H1 (cell line): Measurements from ENCODE around the gene ILF3. TPM values are rescaled to one million over a fixed set of nuclear protein-coding genes. Genes with fewer than 3 reads are reported as not detected.

Experiments
- CTCF ChIA-PET: fragments of 300-600 bp; sonication (Branson Sonifier 250); formaldehyde crosslinking; loops from one replicate; lab custom pipeline; 2021; ENCODE audit not compliant: partially characterized antibody; lab: Charles Lee
- POLR2A ChIA-PET: fragments of 300-600 bp; sonication (Branson Sonifier 250); formaldehyde crosslinking; loops from one replicate; lab custom pipeline; 2021; ENCODE audit warnings: inconsistent platforms; ENCODE audit not compliant: partially characterized antibody; lab: Charles Lee
- DNase-seq, 2 experiments: peaks; one replicate each; pipeline versions ENCODE4 v3.0.0 to v3.0.0-alpha.2; 2010 to 2022; ENCODE audit warnings: low spot score in 2 of 2, low read depth in 1 of 2, mixed read lengths in 1 of 2
- FAIRE-seq: peaks from 2 replicates; lab custom pipeline; 2011; peaks lifted over from hg19 to GRCh38; lab: Jason Lieb, UNC
- H2AFZ ChIP-seq: 2 replicates; pipeline ENCODE4 v1.8.1; 2012; ENCODE audit warnings: low read length, inconsistent platforms
- H2AK5ac ChIP-seq: 2 replicates; pipeline ENCODE4 v1.6.1; 2013; ENCODE audit warnings: low read depth, low read length
- H2BK120ac ChIP-seq: replicated peaks from 2 replicates; pipeline ENCODE3; 2013; ENCODE audit warnings: low read depth, low read length, inconsistent platforms
- H2BK12ac ChIP-seq: 2 replicates; pipeline ENCODE4 v1.6.1; 2013; ENCODE audit warnings: low read depth, low read length
- H2BK15ac ChIP-seq: 2 replicates; pipeline ENCODE4 v1.6.1; 2013; ENCODE audit warnings: low read length
- H2BK20ac ChIP-seq: 2 replicates; pipeline ENCODE4 v1.6.1; 2013; ENCODE audit warnings: low read length
- H2BK5ac ChIP-seq: 2 replicates; pipeline ENCODE4 v1.6.1; 2013; ENCODE audit warnings: low read depth, low read length
- H3K14ac ChIP-seq: 2 replicates; pipeline ENCODE4 v1.6.1; 2013; ENCODE audit warnings: inconsistent platforms; ENCODE audit not compliant: insufficient read length
- H3K18ac ChIP-seq: 2 replicates; pipeline ENCODE4 v1.6.1; 2013; ENCODE audit warnings: low read length; ENCODE audit errors: extremely low read depth
- H3K23ac ChIP-seq: 2 replicates; pipeline ENCODE4 v1.6.1; 2013; ENCODE audit warnings: inconsistent platforms; ENCODE audit not compliant: insufficient read length
- H3K23me2 ChIP-seq: 2 replicates; pipeline ENCODE4 v1.6.1; 2013; ENCODE audit warnings: low read depth, low read length
- H3K27ac ChIP-seq: 2 replicates; pipeline ENCODE4 v1.6.1; 2011; ENCODE audit warnings: low read depth, low read length, inconsistent platforms
- H3K27me3 ChIP-seq, 4 experiments: replicated peaks in 1 of 4; 1 replicate in 1 of 4; 2 replicates in 3 of 4; pipeline versions ENCODE4 v1.6.1 to v1.8.1; 2011 to 2013; ENCODE audit warnings: low read length in 3 of 4, mild to moderate bottlenecking in 3 of 4, inconsistent platforms in 2 of 4, mixed read lengths in 2 of 4, moderate library complexity in 1 of 4; ENCODE audit not compliant: control insufficient read depth in 3 of 4, insufficient read depth in 3 of 4; ENCODE audit errors: extremely low read depth in 1 of 4
- H3K36me3 ChIP-seq, 4 experiments: 2 replicates each; pipeline versions ENCODE4 v1.6.1 to v1.8.1; 2011 to 2013; ENCODE audit warnings: mild to moderate bottlenecking in 4 of 4, low read length in 3 of 4, moderate library complexity in 2 of 4, control low read depth in 1 of 4, inconsistent platforms in 1 of 4; ENCODE audit not compliant: insufficient read depth in 4 of 4, control insufficient read depth in 2 of 4
- H3K4ac ChIP-seq: replicated peaks from 2 replicates; pipeline ENCODE3; 2013; ENCODE audit warnings: low read length, low read depth, mixed read lengths, inconsistent platforms; ENCODE audit not compliant: insufficient read length
- H3K4me1 ChIP-seq, 4 experiments: replicated peaks in 1 of 4; 1 replicate in 1 of 4; 2 replicates in 3 of 4; pipeline versions ENCODE4 v1.6.1 to v1.8.1; 2011 to 2013; ENCODE audit warnings: low read length in 3 of 4, inconsistent platforms in 2 of 4, mixed read lengths in 1 of 4; ENCODE audit not compliant: insufficient read depth in 4 of 4, control insufficient read depth in 3 of 4
- H3K4me2 ChIP-seq, 2 experiments: 2 replicates each; pipeline versions ENCODE4 v1.6.1 to v1.8.1; 2011 to 2013; ENCODE audit warnings: low read depth in 2 of 2, low read length in 2 of 2, control low read depth in 1 of 2, inconsistent platforms in 1 of 2, mild to moderate bottlenecking in 1 of 2; ENCODE audit not compliant: insufficient read depth in 1 of 2
- H3K4me3 ChIP-seq, 4 experiments: fragments of 200-600, 300-600 bp in 1 of 4; sonication (generic), shearing (Covaris generic), sonication (Bioruptor Twin) in 1 of 4; 2 replicates each; pipeline versions ENCODE4 v1.5.1 to v1.8.1; 2011 to 2016; ENCODE audit warnings: low read length in 4 of 4, low read depth in 3 of 4, control low read depth in 2 of 4, inconsistent platforms in 2 of 4, mild to moderate bottlenecking in 2 of 4, mixed read lengths in 1 of 4, moderate library complexity in 1 of 4; ENCODE audit not compliant: insufficient read depth in 2 of 4; ENCODE audit errors: extremely low read depth in 1 of 4
- H3K56ac ChIP-seq: replicated peaks from 2 replicates; pipeline ENCODE3; 2013; ENCODE audit warnings: low read depth, mild to moderate bottlenecking, mixed read lengths, low read length, inconsistent platforms; ENCODE audit not compliant: insufficient read length
- H3K79me1 ChIP-seq: 2 replicates; pipeline ENCODE4 v1.6.1; 2013; ENCODE audit warnings: low read depth, low read length, control low read depth
- H3K79me2 ChIP-seq, 2 experiments: 2 replicates each; pipeline versions ENCODE4 v1.6.1 to v1.8.1; 2012 to 2013; ENCODE audit warnings: low read length in 2 of 2, mild to moderate bottlenecking in 2 of 2, inconsistent platforms in 1 of 2; ENCODE audit not compliant: insufficient read depth in 2 of 2, control insufficient read depth in 1 of 2
- H3K9ac ChIP-seq, 4 experiments: replicated peaks in 1 of 4; 1 replicate in 1 of 4; 2 replicates in 3 of 4; pipeline versions ENCODE4 v1.6.1 to v1.8.1; 2011 to 2013; ENCODE audit warnings: low read depth in 3 of 4, low read length in 3 of 4, control low read depth in 2 of 4, mild to moderate bottlenecking in 2 of 4, moderate library complexity in 2 of 4, inconsistent platforms in 1 of 4; ENCODE audit errors: extremely low read depth in 1 of 4
- H3K9me3 ChIP-seq, 2 experiments: 2 replicates each; pipeline versions ENCODE4 v1.6.1 to v1.8.1; 2012 to 2013; ENCODE audit warnings: mild to moderate bottlenecking in 2 of 2, moderate library complexity in 2 of 2, control low read depth in 1 of 2, inconsistent platforms in 1 of 2, low read depth in 1 of 2, low read length in 1 of 2, mixed read lengths in 1 of 2; ENCODE audit not compliant: insufficient read depth in 2 of 2
- H4K20me1 ChIP-seq, 2 experiments: replicated peaks in 1 of 2; 2 replicates each; pipeline versions ENCODE3 to v1.8.1; 2011 to 2013; ENCODE audit warnings: inconsistent platforms in 2 of 2, low read length in 2 of 2, mild to moderate bottlenecking in 1 of 2; ENCODE audit not compliant: insufficient read depth in 2 of 2, control insufficient read depth in 1 of 2
- H4K5ac ChIP-seq: 2 replicates; pipeline ENCODE4 v1.6.1; 2013; ENCODE audit warnings: low read length, low read depth, mixed read lengths, inconsistent platforms; ENCODE audit not compliant: insufficient read length
- H4K8ac ChIP-seq: 2 replicates; pipeline ENCODE4 v1.8.0; 2013; ENCODE audit warnings: mild to moderate bottlenecking, moderate library complexity, low read length, inconsistent platforms; ENCODE audit not compliant: insufficient read depth; ENCODE audit errors: extremely low read depth
- H4K91ac ChIP-seq: replicated peaks from 2 replicates; pipeline ENCODE3; 2013; ENCODE audit warnings: low read length, mixed read lengths, inconsistent platforms; ENCODE audit not compliant: insufficient read length
- CREB1 ChIP-seq: IDR thresholded peaks from 2 replicates; pipeline ENCODE4 v1.6.1; 2012; ENCODE audit warnings: inconsistent platforms
- CTBP2 ChIP-seq: IDR thresholded peaks from 2 replicates; pipeline ENCODE4 v1.7.0; 2011; ENCODE audit warnings: borderline replicate concordance, mild to moderate bottlenecking, moderate library complexity, mixed read lengths, low read length; ENCODE audit not compliant: insufficient read depth, insufficient read length
- POLR2AphosphoS5 ChIP-seq: IDR thresholded peaks from 2 replicates; pipeline ENCODE4 v1.6.1; 2011; ENCODE audit warnings: low read depth, low read length
- RNF2 ChIP-seq: fragments of 200-900, 300-1000 bp; sonication (generic); IDR thresholded peaks from 2 replicates; pipeline ENCODE4 v1.7.1; 2016; ENCODE audit warnings: borderline replicate concordance, low read depth, mild to moderate bottlenecking, antibody characterized with exemption, low read length; ENCODE audit not compliant: poor library complexity, severe bottlenecking; ENCODE audit errors: missing control alignments
- SAP30 ChIP-seq: fragments of 300-600 bp; sonication (generic); IDR thresholded peaks from 2 replicates; pipeline ENCODE4 v1.7.1; 2012; ENCODE audit warnings: low read length, moderate library complexity, mild to moderate bottlenecking, inconsistent platforms; ENCODE audit not compliant: insufficient read depth, insufficient replicate concordance
- SIN3A ChIP-seq, 2 experiments: IDR thresholded peaks in 1 of 2; conservative IDR thresholded peaks in 1 of 2; 2 replicates each; pipeline ENCODE4 v1.6.1; 2011 to 2012; ENCODE audit warnings: low read length in 2 of 2, improper control_type of control experiment in 1 of 2, low read depth in 1 of 2, mild to moderate bottlenecking in 1 of 2
- TAF1 ChIP-seq: IDR thresholded peaks from 2 replicates; pipeline ENCODE4 v1.6.1; 2011; ENCODE audit warnings: mild to moderate bottlenecking, low read depth, low read length
- TBP ChIP-seq: IDR thresholded peaks from 2 replicates; pipeline ENCODE4 v1.6.1; 2011; ENCODE audit warnings: low read depth, low read length, improper control_type of control experiment
- TEAD4 ChIP-seq: IDR thresholded peaks from 2 replicates; pipeline ENCODE4 v1.6.1; 2012; ENCODE audit warnings: low read depth, low read length, inconsistent platforms, mixed read lengths
- YY1 ChIP-seq: IDR thresholded peaks from 2 replicates; pipeline ENCODE4 v1.6.1; 2011; ENCODE audit warnings: low read depth, mild to moderate bottlenecking, low read length
- WGBS, 2 experiments: shearing (Covaris generic) in 1 of 2; methylation state at CpG; one replicate each; pipeline versions ENCODE4 v1.1.6 to v1.1.7; 2013 to 2015; ENCODE audit warnings: low lambda C conversion rate in 2 of 2, mixed read lengths in 2 of 2, inconsistent platforms in 1 of 2, low coverage in 1 of 2, missing lambda C conversion rate in 1 of 2; ENCODE audit not compliant: insufficient replicate concordance in 2 of 2, insufficient coverage in 1 of 2, insufficient read length in 1 of 2; ENCODE audit errors: extremely low coverage in 1 of 2, missing lambda C conversion rate in 1 of 2; 5-methylcytosine and 5-hydroxymethylcytosine counted together
- polyA plus RNA-seq, 7 experiments: library from polyadenylated mRNA; depleted of rRNA in 3 of 7; stranded (reverse) in 5 of 7; unstranded in 2 of 7; fragments of >200 nt in 5 of 7; fragments of 200-250 nt in 2 of 7; gene quantifications; 1 replicate in 5 of 7; 2 replicates in 1 of 7; 4 replicates in 1 of 7; pipeline versions ENCODE4 v1.2.1 to v1.2.3, GENCODE V29; 2011 to 2013; ENCODE audit warnings: missing spikeins in 2 of 7, mixed read lengths in 2 of 7
- total RNA-seq: library from RNA; stranded (reverse); fragmentation: NEBNext Ultra II Directional; extraction: Animal tissue kit (Norgen Biotek cat#: 25700); gene quantifications from 2 replicates; pipeline ENCODE4 v1.2.1, GENCODE V29; 2021

Gene ILF3
- total and polyA plus RNA-seq, 2 of the 8 experiments (the other 6 are each of a cell fraction or from before 2014, with no cell fraction given): 291 to 695 TPM

DNA sequence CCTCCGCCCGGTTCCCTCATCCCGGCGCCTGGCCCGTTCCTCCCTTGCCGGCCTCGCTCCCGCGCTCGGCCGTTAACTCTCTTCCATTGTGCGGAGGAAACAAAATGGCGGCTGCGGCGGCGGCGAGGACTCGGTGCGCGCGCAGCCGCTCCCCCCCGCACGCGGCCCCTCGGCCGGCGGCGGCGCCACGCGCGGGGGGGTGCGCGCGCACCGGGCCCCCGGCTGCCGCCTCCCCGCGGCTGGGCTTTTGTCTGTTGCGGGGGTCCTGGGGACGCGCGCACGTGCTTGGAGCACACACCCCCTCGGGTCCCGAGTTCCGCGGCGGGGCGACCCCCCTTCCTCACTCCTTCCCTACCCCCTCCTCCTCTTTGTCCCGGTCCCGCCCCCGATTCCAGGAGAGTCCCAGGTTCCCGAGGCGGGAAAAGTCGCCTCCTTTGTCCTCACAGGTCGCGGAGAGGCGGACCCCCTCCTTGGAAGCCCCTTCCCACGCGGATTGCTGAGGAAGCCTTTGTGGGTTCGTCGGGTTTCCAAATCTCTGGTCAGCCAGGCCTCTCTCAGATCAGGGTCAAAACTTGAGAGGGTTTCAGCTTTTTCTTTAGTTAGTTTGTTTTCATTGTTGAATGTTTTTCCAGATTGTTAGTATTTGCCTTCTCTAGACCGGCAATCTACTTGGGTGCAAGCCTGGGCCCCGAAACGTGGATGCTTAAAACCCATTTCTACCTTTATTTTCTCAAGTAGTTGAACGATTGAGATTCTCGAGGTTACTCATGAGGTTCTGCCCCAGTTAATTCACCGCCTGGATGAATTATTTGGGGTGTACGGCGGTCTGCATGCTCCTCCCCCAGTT is 687 bp downstream of the ILF3 start:
- peak overlapping the region; percentile 93 for H3K56ac ChIP-seq
- peak overlapping the region; percentile 96 to 98 for H3K4me2 ChIP-seq
- peaks cover 13 to 26% of the 10 kb centered on the region in 2 experiments for H4K20me1 ChIP-seq
- DNase-seq (peak; percentile 72 to 89), FAIRE-seq (no peak)
- peak overlapping the region; percentile 97 for H2BK5ac ChIP-seq
- peak overlapping the region; percentile 97 for H4K5ac ChIP-seq
- no peaks in the 10 kb centered on the region for H3K9me3 ChIP-seq
- H3K27ac ChIP-seq: peak overlapping the region; percentile 96
- H3K14ac ChIP-seq: peak overlapping the region; percentile 73
- H3K23me2 ChIP-seq: peaks cover 13% of the 10 kb centered on the region
- peaks cover 0 to 2% (median under 1%) of the 10 kb centered on the region in 4 experiments; a peak in 2 of 7 replicates for H3K4me1 ChIP-seq
- H3K27me3 ChIP-seq: no peaks in the 10 kb centered on the region
- peak overlapping the region; percentile 99 to 100 (median 100) for H3K4me3 ChIP-seq
- H2AK5ac ChIP-seq: peak overlapping the region; percentile 100
- H3K79me2 ChIP-seq: peaks cover 47 to 66% of the 10 kb centered on the region in 2 experiments
- H3K9ac ChIP-seq: peak overlapping the region; percentile 100
- peak overlapping the region; percentile 98 for H3K4ac ChIP-seq
- H3K36me3 ChIP-seq: peaks cover 8 to 34% (median 12%) of the 10 kb centered on the region in 4 experiments; a peak in 7 of 8 replicates
- H3K18ac ChIP-seq: peak overlapping the region; percentile 98
- H3K79me1 ChIP-seq: no peaks in the 10 kb centered on the region; the same call in 1 of the 2 replicates
- H2BK120ac ChIP-seq: peak overlapping the region; percentile 16
- no peak overlapping the region for H3K23ac ChIP-seq
- POLR2A ChIA-PET: interaction anchor here (1.0 to 59.0 kb wide), 14 partner anchors 12 to 178 kb away, joined by 3 to 1874 read pairs (median 7); partner anchors contain the start of genes CDKN2D, DNM2, KRI1 and QTRT1
- H4K91ac ChIP-seq: peak overlapping the region; percentile 100
- WGBS, 2 experiments: 1% methylated on average over 15 of the region's 73 CpGs; no CpG with 5 or more reads in 1 of the 2 experiments
- H2BK12ac ChIP-seq: peak overlapping the region; percentile 96; the same call in 1 of the 2 replicates
- no peak overlapping the region for H2AFZ ChIP-seq
- CTCF ChIA-PET: interaction anchor here (1.2 to 5.3 kb wide), 3 partner anchors 9 to 74 kb away, joined by 3 to 27 read pairs (median 7); no protein-coding TSS in a partner anchor
- H4K8ac ChIP-seq: peak overlapping the region; percentile 100; the same call in 1 of the 2 replicates
- no peak overlapping the region for H2BK15ac ChIP-seq
- H2BK20ac ChIP-seq: no peak overlapping the region
- peak; percentile 88 for TF ChIP-seq TAF1
- no peak for TF ChIP-seq TEAD4
- peak; percentile 81 for TF ChIP-seq POLR2AphosphoS5
- TF ChIP-seq YY1: peak; percentile 94
- no peak for TF ChIP-seq CTBP2
- peak; percentile 60 for TF ChIP-seq TBP
- no peak for TF ChIP-seq RNF2
- no peak for TF ChIP-seq SAP30
- TF ChIP-seq SIN3A (conservative IDR thresholded peaks at IDR 0.05 in 1 of 2, IDR thresholded peaks at IDR 0.05 in 1 of 2; ENCODE audit: low read depth in 1 of 2, low read length in 2 of 2): peak in 1 of 2 experiments; percentile 47; a peak in 2 of 4 replicates
- 0 out of 2 replicates have a peak, but pooled peaks have one; percentile 10 for TF ChIP-seq CREB1
